Glutamatergic neuron (in vitro differentiated cells): ENCODE results near the gene DACT2. TPM values are rescaled to one million over a fixed set of nuclear protein-coding genes. Genes with fewer than 3 reads are reported as not detected.
A peak's percentile ranks its signal among the peaks of the same experiment; 100 is the strongest.

Experiments
- DNase-seq: peaks from one replicate; pipeline ENCODE4 v3.0.0; 2022
- H3K27ac Mint-ChIP-seq: one replicate; pipeline ENCODE4 v1.8.0; 2020; ENCODE audit warnings: mild to moderate bottlenecking, mixed read lengths, inconsistent platforms; ENCODE audit not compliant: unreplicated experiment
- H3K27me3 Mint-ChIP-seq: one replicate; pipeline ENCODE4 v1.8.0; 2020; ENCODE audit warnings: mild to moderate bottlenecking, moderate library complexity, mixed read lengths, inconsistent platforms; ENCODE audit not compliant: unreplicated experiment
- H3K36me3 Mint-ChIP-seq: one replicate; pipeline ENCODE4 v1.8.0; 2020; ENCODE audit warnings: mild to moderate bottlenecking, mixed read lengths, inconsistent platforms; ENCODE audit not compliant: unreplicated experiment
- H3K4me1 Mint-ChIP-seq: one replicate; pipeline ENCODE4 v1.8.0; 2020; ENCODE audit warnings: mild to moderate bottlenecking, low read depth, mixed read lengths, inconsistent platforms; ENCODE audit not compliant: unreplicated experiment
- H3K4me3 Mint-ChIP-seq: one replicate; pipeline ENCODE4 v1.8.0; 2020; ENCODE audit warnings: mild to moderate bottlenecking, mixed read lengths, inconsistent platforms; ENCODE audit not compliant: unreplicated experiment
- H3K9me3 Mint-ChIP-seq: one replicate; pipeline ENCODE4 v1.8.0; 2020; ENCODE audit warnings: mild to moderate bottlenecking, moderate library complexity, mixed read lengths, inconsistent platforms; ENCODE audit not compliant: unreplicated experiment
- CTCF ChIP-seq: fragments of 200-600 bp; sonication (generic); IDR thresholded peaks from one replicate; pipeline ENCODE4 v1.5.0; 2021; ENCODE audit not compliant: partially characterized antibody, unreplicated experiment
- total RNA-seq: library from RNA; stranded (reverse); fragmentation: NEBNext Ultra II Directional; extraction: Animal tissue kit (Norgen Biotek cat#: 25700); gene quantifications from one replicate; pipeline ENCODE4 v1.2.1, GENCODE V29; 2021; ENCODE audit not compliant: unreplicated experiment

DACT2 gene
- total RNA-seq, 1 donor from 2014 or later = 0.22 TPM

- no peaks in the 10 kb centered on the region for H3K4me1 Mint-ChIP-seq
- no peak overlapping the region for H3K4me3 Mint-ChIP-seq
- peaks cover 9% of the 10 kb centered on the region for H3K27me3 Mint-ChIP-seq
- H3K9me3 Mint-ChIP-seq = peaks cover 10% of the 10 kb centered on the region
- no peak for TF ChIP-seq CTCF
- H3K27ac Mint-ChIP-seq = no peak overlapping the region
- H3K36me3 Mint-ChIP-seq = peaks cover 6% of the 10 kb centered on the region
- DNase-seq = no peak
Observed at GRCh38 chr6:168322966-168323365, 3.4 kb upstream of the DACT2 start.

GRCh38 chr6:168320634-168321033 lies 1.1 kb upstream of the DACT2 start:
- TF ChIP-seq CTCF = no peak
- peak overlapping the region; percentile 68 for H3K4me3 Mint-ChIP-seq
- no peak overlapping the region for H3K27ac Mint-ChIP-seq
- peaks cover 10% of the 10 kb centered on the region for H3K9me3 Mint-ChIP-seq
- H3K4me1 Mint-ChIP-seq = no peaks in the 10 kb centered on the region
- no peak for DNase-seq
- peaks cover 6% of the 10 kb centered on the region for H3K36me3 Mint-ChIP-seq
- H3K27me3 Mint-ChIP-seq = peaks cover 9% of the 10 kb centered on the region

DNA sequence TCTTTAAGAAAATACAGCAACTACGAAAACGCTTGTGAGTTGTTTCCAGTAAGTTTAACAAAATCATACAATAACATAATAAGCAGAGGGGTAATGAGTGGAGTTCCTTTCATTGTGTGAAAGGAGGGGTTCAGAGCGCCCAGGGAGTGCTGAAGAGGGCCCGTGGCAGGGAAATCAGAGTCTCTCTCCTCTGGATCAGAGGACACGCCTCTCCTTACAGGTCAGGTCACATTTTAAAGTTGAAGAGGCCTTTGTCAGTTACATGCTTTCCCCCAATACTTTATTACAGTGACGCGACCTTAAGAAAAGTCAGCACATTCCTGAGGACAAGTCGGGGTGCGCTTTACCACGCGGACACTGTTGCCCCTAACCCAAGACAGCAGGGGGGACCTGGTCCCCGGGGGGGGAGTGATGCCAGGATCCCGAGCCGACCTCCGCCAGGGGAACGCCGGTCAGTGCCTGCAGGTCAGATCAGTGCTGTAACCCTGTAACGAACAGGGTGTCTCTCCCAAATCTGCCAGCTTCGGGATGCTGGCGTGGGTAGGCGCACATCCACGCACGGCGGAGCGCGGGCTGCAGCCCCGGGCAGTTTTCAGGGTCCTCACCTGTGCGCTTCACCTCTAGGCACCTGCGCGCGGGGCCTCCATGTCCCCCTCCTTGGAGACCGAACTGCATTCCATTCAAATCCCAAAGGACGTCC lies 848 bp downstream of the DACT2 start:
- peaks cover 6% of the 10 kb centered on the region for H3K36me3 Mint-ChIP-seq
- TF ChIP-seq CTCF = no peak
- DNase-seq = no peak
- H3K4me3 Mint-ChIP-seq = peak overlapping the region; percentile 75
- no peak overlapping the region for H3K27ac Mint-ChIP-seq
- peaks cover 10% of the 10 kb centered on the region for H3K9me3 Mint-ChIP-seq
- H3K4me1 Mint-ChIP-seq = no peaks in the 10 kb centered on the region
- peaks cover 9% of the 10 kb centered on the region for H3K27me3 Mint-ChIP-seq

DNA sequence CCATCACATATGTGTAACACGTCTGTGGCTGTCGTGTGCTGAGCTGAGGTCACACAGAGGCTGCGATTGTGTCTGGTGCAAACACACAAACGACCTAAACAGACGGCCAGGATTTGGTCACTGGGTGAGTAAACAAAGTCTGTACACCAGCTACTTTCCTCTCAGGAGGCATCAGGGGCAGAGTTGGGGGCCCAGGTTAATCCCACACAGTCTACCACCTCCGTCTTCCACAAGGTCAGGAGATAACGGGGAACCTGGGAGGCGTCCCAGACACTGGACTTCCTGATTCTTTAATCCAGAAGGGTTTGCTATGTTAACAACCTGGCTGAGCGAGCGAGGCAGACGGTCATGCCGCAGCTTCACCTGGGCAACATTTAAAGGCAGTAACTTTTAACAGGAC lies 1.5 kb downstream of the DACT2 start:
- no peak overlapping the region for H3K27ac Mint-ChIP-seq

More for the DNA sequence above, 1.5 kb downstream of the DACT2 start:
- H3K4me3 Mint-ChIP-seq = peak overlapping the region; percentile 75
- H3K36me3 Mint-ChIP-seq = peaks cover 6% of the 10 kb centered on the region
- TF ChIP-seq CTCF = no peak
- no peaks in the 10 kb centered on the region for H3K4me1 Mint-ChIP-seq
- no peak for DNase-seq
- peaks cover 9% of the 10 kb centered on the region for H3K27me3 Mint-ChIP-seq
- peaks cover 10% of the 10 kb centered on the region for H3K9me3 Mint-ChIP-seq
